Right lobe of liver (tissue), 4 donors: ENCODE measurements around the gene TC2N.

ENCODE experiments used
- CTCF ChIP-seq, 4 donors: fragments of 200-600 bp in 3 of 4; fragments of 450-650 bp in 1 of 4; IDR thresholded peaks; one replicate each; pipeline versions ENCODE4 v1.5.1 to v1.8.0; 2016 to 2022; ENCODE audit warnings: antibody characterized with exemption in 4 of 4, mild to moderate bottlenecking in 2 of 4
- POLR2A ChIP-seq: fragments of 450-650 bp; IDR thresholded peaks from one replicate; pipeline ENCODE4 v1.6.1; 2017; ENCODE audit warnings: antibody characterized with exemption, mild to moderate bottlenecking
- donor health status: DM: no; HTN: no; CAD: no.
- donor health status: DM: no; HTN: no; CAD: no.
- donor health status: DM: no; HTN: yes; CAD: no.

- TF ChIP-seq CTCF (IDR thresholded peaks at IDR 0.05): no peak
- TF ChIP-seq POLR2A: no peak
These were observed 92.9 kb downstream of the TC2N start for GRCh38 chr14:91774140-91775096.
